ENCODE measurements around the gene REPIN1.
"Not testable (repeated sequence)": the region's sequence is repeated elsewhere in the genome, so short reads cannot be mapped to it uniquely, and the experiment has no call there.

REPIN1 gene

DNA sequence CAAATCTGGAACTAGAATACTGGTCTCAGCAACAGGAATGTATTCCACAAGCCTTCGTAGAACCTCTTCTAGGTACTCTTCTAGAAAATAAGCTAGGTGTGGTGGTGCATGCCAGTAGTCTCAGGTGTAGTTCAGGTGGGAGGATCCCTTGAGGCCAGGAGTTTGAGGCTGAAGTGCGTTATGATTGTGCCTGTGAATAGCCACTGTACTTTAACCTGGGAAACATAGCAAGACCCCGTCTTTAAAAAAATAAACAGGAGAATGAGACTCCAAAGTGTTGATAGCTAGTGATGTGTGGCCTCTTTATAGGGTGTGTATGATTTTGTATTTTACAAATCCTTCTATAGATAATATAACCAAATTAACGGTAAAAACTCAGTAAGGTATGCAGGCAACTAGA lies 9.0 kb downstream of the REPIN1 start:
- DNase-seq, result no peak

DNA sequence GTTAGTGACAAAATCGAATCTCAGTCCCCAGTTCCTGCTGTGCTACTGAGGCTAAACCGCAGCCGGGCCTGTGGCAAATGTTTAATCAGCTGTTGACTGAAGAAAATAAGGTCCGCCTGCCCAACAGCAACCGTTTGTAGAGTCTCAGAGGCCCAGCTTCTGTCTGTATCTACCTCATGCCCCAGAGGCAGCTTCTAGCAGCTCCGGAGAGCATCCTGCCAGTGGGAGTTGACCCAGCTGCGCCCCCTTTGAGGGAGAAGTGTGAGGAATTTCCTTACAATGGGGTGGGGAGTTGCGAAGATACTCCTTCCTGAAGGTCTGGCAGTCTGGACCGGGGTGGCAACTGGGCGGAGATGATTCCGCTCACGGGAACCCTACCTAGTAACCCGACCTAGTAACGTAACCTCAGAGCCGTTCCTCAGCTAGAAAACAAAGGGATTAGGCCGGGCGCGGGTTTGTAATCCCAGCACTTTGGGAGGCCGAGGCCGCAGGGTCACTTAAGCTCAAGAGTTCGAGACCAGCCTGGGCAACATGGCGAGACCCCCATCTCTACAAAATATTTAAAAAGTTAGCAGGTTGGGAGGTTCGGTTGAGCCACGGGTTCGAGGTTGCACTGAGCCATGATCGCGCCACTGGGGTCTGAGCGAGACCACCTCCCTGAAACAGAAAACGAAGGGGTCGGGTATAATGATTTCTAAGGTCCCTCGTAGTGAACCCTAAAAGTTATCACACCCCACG lies 9.7 kb downstream of the REPIN1 start:
- peak; percentile 51 to 65 (median 52) for DNase-seq

DNA sequence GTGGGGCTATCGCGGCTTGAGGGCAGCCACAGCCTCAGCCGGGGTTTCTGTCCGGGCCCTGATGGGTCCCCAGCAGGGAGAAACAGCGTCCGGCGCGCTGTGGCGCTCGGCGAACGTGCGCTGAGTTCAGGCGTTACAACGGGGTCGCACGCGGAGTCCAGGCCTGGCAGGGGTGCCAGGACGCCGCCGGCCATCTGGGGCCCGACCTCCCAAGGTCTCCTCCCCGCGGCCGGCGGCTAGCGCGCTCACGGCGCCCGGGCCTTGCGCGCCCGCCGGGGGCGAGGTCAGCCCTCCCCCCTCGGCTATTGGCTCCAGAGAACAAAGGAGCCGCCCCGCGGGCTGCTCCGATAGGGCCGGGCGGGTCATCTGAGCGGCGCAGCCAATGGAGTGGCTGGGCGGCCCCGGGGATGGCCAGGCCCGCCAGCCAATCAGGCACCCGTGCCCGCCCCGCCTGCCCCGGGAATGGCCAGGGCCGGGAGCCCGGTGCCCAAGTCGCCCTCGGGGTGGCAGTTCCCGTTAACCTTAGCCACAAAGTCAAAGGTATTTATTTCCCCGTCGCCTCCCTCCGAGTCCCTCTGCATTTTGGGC lies 10.3 kb downstream of the REPIN1 start, which contains the start of gene ZNF775:
Gene ZNF775 (plus strand): TSS at position 478 of the 588 bp plus-strand sequence. CDS start 9,141 bp downstream, outside the sequence.
- peak; percentile 97 to 99 (median 98) for DNase-seq

DNA sequence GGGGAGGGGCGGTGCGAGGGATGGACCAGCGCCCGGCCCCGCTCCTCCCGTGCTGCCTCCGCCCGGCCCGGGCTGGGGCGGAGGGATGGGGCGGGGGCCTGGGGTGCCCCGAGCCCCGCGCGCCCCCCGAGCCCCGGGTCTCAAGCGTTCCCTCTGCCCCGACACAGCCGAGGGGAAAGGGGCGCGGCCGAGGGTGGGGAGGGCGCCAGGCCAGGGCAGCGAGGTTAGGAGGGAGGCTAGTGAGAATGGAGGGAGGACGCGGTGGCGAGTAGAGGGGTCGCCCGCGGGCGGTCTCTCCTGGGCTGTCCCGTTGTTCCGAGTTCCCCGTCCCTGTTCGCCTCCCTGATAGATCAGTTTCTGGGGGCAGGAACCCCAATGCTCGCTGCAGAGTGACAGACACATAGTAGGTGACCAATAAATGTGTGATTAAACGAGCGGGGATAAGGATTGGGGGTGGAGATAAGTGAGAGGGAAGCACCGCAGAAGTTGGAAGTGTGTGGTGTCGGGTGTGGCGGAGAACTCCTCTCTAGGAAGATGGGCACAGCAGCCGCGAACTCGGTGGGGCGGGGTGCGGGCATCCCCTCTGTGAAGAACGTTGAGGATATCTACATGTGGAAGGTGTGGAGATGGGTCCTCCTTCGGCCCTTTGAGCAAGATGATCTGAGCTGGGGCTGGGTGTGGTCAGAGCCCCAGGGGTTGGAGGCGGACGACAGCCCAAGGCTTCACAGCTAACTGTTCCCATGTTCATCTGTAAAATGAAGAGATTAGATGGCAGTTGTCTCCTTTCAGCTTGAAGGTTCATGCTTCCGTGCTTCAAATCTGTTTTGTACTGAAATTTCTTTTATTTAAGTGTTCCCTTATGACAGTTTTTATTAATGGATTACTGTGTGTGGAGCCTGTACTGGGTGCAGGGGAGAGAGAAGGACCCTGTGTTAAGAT lies 11.1 kb downstream of the REPIN1 start:
- peak; percentile 27 to 49 (median 34) for DNase-seq

DNA sequence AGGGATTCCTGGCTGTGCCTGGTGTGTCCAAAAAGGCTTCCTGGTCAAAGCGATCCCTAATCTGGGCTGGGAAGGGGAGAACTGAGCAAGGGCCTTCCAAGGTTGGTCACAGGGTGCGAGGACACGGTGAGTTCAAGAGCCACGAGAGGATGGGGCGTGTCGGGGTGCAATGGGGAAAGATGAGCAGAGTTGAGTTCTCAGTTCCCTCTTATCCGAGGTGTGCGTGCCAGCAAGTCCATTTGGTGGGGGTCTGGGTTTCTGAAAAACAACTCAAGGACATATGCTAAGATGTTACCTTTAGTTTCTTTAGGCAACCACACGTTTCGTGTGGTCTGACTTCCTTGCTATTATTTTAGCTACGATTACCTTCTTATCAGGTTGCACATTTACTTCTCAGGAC lies 11.8 kb downstream of the REPIN1 start:
- DNase-seq, result no peak

DNA sequence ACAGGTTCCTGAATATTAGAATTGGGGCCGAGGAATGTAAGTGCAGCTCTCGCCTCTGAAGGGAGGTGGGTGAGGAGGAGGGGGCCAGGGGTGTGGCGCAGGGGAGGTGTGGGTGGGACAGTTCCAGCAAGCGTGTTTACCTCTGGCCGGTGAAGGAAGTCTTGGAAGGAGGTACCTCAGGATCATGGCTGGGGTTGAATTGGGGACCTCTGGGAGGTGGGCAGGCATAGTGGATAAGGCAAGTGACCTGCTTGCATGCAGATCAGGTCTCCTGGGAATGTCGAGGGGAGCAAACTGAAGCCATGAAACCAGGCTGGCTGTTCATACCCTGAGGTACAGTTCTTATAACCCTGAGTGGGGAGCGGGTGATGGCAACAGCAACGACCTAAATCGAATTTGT lies 12.5 kb downstream of the REPIN1 start:
- DNase-seq, result no peak

DNA sequence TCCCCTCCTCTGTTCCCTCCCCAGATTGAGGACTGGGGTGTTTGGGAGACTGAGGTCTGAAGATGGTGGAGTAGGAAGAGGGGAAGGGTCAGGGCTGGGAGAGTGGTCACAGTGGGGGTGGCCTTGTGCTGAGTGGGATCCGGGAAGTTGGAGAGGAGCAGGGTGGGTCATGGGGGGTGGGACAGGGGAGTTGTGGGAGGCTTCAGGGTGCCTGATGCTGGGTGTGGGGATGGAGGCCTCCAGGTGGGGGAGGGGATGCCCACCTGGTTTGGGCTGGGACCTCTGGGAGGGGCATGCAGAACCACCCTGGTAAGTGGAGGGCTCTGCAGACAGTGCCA lies 13.1 kb downstream of the REPIN1 start:
- DNase-seq, result no peak

DNA sequence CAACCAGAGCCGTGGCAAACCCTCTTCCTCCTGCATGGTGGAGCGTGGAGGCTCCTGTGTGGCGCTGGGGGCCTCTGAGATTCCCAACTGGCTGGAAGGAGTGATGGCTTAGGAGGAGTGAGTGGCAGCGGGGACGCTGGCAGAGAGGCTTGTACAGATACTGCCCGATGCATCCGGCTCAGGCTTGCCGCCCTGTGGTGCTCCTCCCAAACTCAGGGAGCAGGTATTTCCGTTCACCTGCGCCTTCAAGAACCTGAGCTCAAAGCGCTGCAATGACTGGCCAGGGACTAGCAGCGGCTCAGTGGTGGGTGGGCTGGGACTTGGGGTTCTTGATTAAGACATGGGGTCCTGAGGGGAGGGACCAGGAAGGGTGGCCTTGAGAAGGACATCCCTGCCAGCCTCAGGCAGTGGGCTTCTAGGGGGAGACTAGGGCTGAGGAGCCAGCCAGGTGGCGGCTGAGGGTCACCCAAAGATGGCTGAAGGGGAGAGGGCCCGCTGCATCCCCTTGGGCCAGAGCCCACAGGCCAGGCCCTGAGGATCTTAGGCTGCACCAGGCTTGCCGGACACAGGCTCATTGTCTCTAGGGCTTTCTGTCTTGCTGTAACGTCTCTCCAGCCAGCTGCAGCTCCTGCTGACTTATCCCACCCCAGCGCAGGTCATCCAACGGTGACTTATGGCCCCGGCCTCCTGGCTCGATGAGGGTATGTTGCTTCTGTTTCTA lies 13.7 kb downstream of the REPIN1 start:
- DNase-seq, result no peak

DNA sequence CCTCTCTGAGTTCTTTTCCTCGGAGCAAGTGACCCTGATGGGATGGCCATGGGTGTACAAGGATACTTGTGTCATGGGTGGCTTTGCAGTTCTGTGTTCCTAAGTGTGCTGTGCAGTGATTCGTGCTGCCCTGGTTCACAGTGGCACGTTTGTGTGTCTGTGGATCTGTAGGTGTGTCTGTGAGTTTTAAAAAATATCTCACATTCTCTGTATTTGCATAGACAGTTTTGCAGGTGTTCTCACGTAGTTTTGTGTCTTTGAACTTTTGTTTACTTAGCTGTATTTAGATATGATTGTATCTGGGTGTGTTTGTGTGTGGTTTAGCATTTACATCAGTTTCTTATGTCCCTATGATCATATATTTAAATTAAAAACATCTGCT lies 14.2 kb downstream of the REPIN1 start:
- no peak for DNase-seq

DNA sequence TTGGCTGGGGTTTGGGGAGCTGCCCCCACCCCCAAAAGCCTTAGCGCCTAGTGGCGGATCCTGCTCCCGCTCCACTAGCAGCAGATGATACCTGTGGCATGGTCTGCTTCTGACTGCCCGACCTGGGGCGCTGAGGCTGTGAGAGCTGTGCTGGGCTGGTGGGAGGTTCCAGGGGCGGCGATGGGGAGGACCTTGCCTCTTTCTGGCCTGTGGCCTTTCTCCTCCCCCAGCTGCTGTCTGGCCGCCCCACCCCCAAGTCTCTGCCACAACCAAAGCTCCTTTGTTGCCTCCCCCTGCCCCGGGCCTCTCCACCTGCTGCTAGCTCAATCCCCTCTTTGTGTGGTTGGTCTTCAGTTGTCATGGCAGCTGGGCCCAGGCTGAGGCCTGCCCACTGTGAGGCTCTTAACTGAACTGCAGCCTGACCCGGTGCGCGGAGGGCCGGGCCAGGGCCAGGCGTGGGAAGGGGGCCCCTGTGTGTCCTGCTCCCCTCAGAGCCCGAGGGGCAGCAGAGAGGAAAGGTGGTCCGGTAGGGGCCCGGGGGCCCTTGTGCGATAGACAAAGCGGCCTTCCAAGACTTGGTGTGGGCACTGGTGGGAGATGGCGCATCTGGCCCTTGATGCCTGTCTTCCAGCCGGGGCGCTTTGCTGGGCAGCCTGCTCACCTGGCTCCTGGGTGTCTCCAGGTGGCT lies 15.2 kb downstream of the REPIN1 start:
- DNase-seq, result no peak

DNA sequence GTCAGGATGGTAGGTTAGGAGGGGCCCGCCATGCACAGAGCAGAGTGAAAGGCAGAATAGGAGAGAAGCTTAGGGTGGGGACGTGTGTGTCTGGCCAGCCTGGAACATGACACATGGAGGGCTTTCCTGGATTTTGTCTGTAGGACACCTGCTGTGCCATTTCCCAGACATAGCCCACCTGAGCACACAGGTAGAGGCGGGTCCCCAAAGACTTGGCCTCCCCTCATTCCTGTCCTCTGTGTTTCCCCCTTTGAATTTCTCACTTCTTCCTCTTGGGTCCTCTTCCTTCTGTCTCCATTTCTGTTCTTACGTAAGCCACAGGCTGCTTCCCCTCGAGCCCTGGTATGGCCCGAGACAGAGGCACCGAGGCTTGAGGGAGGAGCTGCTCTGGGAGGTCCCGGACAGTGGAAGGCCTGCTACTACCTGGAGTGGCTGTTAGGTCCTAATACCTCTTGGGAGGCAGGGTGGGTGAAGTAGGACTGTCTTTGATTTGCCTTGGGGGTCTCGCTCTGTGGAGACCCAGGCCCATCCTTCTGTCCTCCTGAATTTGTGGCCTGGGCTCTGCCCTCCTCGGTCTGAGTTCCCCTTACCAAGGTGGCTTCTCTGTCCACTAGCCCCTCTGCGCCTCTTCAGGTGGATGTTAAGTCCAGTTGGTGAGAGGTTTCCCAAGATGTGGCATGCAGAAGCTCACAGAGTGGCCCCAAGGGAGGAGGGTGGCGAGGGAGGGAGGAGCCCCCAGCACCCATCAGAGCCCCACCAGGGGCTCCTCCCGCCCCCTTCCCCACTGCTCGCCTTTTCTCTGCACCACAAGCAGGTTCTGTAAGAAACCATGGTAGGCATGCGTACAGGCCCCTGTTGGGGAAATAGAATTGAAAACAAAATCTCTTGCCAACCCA lies 16.0 kb downstream of the REPIN1 start:
- peak; percentile 40 to 61 (median 57) for DNase-seq

DNA sequence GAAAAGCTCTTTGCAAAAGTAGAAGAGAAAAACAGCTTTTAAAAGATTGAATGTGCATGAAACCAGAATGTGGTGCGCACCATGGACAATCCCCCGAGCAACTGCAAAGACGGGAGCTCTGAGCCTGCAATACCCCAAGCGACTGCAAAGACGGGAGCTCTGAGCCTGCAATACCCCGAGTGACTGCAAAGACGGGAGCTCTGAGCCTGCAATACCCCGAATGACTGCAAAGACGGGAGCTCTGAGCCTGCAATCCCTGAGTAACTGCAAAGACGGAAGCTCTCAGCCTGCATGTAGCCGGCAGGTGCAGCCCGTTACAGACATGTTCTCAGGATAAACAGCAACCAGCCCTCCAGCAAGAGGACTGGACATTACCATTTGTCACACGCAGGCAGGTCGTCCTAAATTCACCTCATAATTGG lies 16.7 kb downstream of the REPIN1 start:
- DNase-seq, result no peak

DNA sequence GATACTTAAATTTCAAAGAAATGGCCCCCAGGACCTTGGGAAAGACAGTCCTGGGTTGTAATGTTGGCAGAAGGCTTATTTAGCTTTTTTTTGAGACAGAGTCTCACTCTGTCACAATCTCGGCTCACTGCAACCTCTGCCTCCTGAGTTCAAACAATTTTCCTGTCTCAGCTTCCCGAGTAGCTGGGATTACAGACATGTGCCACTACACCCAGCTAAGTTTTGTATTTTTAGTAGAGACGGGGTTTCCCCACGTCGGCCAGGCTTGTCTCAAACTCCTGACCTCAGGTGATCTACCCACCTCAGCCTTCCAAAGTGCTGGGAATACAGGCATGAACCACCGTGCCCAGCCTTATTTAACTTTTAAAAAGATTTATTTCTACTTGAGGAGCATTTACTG lies 17.3 kb downstream of the REPIN1 start:
- DNase-seq, result not testable (repeated sequence)

DNA sequence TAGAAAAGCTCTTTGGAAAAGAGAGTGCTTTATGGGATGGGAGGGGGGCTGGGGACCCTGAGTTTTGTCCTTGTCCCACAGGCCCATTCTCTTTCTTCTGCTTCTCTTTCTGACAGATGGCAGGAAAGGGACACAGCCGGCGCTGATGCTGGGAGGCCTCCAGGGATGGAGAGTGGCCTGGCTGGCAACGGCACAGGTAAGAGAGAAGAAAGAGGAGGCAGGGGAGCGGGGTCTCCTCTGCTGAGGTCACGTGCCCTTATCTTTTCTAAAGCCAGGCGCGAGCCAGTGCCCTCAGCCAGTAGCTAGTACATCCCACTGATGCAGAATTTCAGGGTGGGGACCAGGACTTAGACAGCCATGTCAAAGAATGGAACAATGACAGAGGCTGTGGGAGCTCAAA lies 19.7 kb downstream of the REPIN1 start:
- DNase-seq, result no peak

DNA sequence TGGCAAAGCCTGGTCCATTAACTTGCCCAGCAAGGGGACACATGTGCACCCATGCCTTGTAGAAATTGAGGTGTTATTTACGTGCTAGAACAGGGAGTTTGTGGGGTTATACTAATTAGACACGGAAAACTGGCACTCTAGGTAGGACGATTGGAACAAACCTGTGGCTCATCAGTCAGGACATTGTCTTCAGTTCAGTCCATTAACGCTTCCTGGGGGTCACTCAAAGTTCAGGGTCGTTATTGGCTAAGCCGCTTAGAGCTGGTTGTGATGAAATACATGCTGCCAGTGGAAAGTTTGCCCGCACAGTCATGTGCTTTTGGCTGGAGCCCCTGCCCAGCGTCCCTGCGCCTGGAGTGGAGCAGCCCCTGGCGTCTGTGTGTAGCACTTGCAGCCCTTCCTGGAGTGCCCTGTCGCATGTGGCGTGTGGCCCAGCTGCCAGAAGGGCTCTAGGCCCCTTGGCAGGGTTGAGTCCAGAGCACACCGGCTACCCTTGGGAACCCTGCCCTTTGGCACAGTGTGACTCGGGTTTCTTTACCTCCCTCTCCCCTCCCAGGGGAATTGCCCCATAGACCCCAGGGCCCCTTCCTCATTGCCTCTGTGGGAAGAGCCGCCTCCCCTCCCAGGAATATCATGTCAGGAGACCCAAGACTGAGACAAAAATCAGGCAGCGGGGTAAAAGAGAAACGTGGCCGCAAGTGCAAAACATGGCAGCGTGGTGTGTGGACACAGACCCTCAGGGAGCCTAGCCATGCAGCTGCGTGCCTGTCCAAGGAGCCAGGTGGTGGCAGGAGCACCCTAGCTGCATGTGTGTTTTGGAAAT lies 20.3 kb downstream of the REPIN1 start:
- DNase-seq, result peak; percentile 67 to 75 (median 71)

DNA sequence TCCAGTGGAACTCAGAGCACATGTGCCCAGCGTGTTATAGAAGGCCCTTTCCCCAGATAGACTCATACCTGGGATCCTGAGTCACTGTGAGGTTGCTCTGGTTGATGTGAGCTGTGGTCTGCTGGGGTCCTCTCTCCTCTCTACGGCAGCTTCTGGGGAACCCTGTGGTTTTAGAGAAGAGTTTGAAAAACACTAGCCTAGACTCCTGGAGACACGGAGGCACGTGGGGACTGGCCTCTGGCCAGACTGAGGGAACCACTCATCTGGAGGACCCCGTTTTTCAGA lies 20.9 kb downstream of the REPIN1 start:
- DNase-seq, result no peak

DNA sequence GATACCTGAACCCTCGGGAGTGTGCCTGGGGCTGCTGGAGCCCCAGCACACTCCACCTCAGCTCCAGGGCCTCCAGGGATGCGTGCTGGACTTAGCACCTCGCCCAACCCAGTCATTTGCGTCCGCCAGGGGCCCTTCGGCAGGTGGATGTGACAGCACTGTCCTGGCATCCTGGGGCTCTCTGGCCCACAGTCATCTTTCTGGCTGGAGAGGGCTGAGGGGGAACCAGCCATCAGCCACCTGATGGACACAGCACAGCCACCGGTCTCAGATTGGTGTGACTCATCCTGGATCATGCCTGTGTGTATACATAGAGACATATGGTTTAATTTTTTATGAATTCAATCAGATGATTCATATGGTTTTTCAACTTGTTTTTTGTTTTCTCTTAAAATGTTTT lies 21.6 kb downstream of the REPIN1 start:
- no peak for DNase-seq

DNA sequence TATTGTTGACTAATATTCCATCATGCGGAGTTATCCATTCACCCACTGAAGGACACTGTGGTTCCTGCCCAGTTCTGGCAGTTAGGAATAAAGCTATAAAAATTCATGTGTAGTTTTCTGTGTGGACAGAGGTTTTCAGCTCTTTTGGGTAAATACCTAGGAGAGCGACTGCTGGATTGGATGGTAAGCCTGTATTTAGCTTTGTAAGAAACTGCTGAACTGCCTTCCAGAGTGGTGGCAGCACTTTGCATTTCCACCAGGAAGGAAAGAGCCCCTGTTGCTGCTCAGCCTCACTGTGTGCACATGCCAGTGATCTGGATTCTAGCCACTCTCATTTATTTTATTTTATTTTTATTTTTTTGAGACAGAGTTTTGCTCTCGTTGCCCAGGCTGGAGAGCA lies 24.7 kb downstream of the REPIN1 start:
- DNase-seq, result no peak

DNA sequence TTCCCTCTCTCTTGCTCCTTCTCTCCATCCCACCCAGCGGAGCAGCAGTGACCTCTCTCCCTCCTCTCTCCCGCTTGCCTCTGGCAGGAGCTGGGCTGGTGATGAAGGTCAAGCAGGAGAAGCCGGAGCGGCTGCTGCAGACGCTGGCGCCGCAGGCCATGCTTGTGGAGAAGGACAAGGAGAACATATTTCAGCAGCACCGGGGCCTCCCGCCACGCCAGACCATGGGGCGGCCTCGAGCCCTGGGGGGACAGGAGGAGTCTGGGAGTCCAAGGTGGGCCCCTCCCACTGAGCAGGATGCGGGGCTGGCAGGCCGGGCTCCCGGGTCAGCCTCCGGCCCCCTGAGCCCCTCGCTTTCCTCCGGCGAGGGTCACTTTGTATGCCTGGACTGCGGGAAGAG lies 27.8 kb downstream of the REPIN1 start:
- DNase-seq, result no peak

DNA sequence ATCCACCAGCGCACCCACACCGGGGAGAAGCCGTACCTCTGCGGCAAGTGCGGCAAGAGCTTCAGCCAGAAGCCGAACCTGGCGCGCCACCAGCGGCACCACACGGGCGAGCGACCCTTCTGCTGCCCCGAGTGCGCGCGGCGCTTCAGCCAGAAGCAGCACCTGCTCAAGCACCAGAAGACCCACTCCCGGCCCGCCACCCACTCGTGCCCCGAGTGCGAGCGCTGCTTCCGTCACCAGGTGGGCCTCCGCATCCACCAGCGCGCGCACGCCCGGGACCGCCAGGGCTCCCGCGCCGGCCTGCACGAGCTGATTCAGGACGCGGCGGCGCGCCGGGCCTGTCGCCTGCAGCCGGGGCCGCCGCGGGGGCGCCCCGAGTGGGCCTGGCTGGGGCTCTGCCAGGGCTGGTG lies 28.2 kb downstream of the REPIN1 start:
- DNase-seq, result no peak
